HG03442 (cell line): ENCODE data around the gene PIP5KL1.
A peak's percentile ranks its signal among the peaks of the same experiment; 100 is the strongest.

ENCODE experiments used
- ATAC-seq: cut with Tn5 transposase; IDR thresholded peaks from one replicate; pipeline ENCODE4 v1.9.1; 2021; ENCODE audit warnings: mild to moderate bottlenecking, moderate library complexity; ENCODE audit not compliant: unreplicated experiment

Gene PIP5KL1

DNA sequence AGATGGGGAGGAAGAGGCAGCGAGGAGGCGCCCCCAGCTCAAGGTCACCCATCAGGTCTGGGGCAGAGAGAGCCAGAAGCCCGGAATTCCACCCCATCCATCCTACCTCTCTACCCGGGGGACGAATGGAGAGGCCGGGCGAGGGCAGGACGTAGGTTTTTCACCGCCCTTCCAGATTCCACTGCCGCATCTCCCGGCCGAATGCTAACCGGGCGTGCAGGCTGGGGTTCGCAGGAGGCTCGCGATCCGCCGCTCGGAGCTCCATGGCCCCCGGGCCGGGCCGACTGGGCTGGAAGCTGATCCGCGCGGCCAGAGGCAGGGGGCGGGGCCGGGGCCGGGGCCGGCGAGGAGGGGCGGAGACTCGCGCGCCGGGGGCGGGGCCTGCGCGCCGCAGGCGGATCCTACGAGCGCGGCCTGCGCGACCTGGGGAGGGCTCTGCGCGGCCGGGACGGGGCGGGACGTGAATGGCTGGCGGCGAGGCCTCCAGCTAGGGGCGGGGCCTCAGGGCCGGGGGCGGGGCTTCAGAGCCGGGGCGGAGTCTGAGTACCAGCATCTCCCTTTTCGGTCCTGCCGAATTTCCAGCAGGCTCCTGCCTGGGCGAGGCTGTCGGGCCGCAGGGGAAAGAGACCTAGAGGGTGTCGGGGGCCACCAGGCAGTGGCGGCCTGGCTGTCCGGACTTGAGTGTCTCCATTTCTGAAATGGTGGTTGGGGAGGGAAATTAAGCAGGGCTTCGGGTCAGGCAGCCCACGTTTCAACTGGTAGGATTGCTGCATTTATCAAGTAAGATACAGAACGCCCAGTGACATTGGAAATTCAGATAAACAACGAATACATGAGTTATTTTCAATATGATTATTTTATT lies 13.6 kb downstream of the PIP5KL1 start, which contains the start of gene ST6GALNAC4:
ST6GALNAC4 (minus strand) TSS at position 322 of the 862 bp plus-strand sequence. CDS start 622 bp downstream, outside the sequence.
- peak; percentile 77 for ATAC-seq

DNA sequence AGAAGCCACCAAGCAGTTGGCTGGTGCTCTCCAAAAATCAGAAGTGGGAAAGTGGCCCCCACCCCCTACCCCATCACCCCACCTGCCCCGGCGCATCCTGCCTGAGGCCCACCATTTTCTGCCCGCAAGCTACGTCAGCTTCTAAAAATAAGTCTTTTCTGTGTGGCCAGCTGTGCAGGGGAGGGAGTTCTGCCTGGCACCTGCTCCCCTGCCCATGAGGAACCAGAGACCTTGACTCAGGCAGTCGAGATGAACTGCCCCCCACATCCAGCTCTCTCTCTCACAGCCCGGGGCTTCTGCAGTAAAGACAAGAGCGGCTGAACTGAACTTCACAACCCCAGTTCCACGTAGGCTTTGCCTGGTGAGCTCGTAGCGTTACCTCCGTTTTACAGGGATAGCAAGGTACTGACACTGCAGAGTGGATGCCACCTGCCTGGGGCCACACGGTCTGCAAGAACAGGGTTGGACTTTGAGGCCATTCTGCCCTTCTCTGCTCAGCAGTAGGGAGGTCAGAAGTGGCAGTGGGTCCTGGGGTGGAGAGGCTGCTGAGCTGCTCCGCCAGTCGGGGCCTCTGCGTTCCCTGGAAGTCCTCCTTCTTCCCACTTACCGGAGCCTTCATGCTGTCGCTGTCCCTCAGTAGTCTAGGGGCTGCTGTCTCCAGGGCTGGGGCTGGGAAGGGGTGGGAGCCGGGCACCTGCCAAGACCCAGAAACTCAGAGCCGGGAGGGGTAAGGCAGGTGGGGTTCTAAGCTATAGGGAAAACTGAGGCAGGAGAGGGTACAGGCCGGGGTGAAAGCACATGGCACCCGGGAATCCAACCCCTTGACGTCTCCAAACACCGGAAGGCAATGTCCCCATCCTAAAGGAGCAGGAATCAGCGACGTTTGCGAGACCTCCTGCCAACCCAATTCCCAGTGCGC lies 14.5 kb downstream of the PIP5KL1 start:
- ATAC-seq = no peak

DNA sequence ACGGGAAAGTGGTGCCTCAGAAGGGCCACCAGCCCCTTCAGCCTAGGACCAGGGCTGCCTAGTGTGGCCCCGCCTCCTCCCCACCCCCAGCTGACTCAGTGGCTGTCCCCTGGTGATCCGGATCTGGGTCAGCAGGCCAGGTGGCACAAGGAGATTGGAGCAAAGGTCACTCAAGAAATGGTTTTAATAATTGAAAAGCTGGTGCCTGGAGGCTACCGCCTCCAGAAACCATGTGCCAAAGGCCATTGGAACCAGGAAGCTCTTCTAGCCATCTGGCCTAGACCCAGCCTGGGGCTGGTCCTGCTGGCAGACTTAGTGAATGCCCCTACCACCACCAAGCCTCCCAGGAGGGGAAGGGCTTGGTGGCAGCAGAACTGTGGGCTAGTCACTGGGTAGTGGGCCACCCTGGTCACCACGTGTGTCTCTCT lies 15.2 kb downstream of the PIP5KL1 start:
- ATAC-seq = no peak

DNA sequence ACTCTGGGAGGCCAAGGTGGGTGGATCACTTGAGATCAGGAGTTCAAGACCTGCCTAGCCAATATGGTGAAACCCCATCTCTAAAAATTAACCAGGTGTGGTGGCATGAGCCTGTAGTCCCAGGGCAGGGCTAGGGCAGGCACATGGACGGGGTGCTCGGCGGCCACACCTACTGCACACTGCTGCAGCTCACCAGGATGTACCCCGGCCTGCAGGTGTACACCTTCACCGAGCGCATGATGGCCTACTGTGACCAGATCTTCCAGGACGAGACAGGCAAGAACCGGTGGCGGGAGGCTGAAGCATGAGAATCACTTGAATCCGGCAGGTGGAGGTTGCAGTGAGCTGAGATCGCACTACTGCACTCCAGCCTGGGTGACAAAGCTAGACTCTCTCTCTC lies 16.9 kb downstream of the PIP5KL1 start:
- ATAC-seq = no peak

DNA sequence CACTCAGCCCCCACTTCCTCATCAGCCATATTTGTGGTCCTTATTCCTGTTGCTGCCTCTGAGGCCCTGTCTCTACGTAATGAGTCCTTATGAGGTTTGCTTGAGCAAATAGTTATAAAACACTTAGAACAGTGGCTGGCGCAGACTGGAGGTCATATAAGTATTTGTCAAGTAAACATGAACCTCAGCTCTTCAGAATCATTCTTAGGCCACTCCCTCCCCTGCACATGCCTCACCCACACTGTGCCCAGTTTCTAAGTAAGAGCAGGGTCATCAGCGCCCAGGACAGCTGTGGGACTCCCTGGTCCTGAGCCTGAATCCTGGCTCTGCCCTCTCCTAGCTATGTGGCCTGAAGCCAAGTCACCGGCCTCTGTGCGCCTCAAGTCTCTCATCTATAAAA lies 17.7 kb downstream of the PIP5KL1 start:
- ATAC-seq = no peak

DNA sequence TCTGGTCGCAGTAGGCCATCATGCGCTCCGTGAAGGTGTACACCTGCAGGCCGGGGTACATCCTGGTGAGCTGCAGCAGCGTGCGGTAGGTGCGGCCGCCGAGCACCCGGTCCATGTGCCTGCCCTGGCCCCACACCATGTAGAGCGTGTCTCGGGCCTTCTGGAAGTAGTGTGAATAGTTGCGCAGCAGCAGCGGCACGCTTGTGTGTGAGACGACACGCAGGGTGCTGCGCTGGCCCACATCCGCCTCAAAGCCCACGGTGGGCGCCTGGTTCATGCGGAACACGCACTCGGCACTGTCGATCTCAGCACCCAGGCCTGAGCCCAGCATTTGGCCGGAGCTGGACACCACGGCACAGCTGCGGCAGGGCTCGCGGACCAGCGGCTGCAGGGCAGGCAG lies 18.3 kb downstream of the PIP5KL1 start:
- no peak for ATAC-seq

DNA sequence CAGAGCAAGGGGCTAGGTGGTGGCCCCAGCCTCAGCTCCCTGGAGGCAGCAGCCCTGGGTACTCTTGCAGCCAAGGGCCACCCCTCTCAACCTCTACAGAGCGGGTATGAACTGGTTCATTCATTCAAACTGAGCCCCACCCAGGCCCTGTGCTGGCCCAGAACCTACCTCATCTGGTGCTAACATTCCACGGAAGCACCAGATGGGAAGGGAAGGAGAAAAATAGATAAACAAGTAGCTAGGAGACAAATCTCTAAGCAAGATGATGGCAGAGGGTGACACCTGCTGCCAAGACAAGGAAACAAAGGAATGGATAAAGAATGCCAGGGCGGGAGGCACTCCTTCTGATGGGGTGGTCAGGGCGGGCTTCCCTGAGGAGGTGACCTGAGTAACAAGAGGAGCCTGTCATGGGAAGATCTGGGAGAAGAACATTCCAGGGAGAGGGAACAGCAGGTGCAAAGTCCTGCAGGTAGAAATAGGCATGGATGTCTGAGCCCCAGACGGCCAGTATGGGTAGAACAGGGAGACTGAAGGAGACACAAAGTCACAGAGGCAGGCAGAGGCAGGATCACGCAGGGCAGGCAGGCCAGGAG lies 19.9 kb downstream of the PIP5KL1 start:
- ATAC-seq = no peak

DNA sequence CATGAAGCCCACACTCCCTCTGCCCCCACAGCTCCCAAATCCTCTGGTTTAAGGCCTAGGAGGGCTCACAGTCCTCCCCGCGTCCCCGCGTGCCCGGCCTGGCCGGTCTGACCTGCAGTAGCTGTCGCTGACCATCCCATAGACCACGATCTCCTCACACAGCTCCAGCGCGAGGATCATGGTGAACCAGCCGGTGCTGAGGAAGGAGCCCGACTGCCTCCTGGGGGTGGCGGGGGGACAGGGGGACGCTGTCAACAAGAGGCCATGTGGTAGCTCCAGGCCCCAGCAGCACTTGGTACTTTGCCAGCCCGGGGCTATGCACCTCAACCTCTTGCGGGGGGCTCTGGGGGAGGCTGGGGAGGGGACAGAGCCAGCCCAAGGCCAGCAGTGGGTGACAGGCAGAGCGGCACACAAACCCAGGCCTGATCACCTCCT lies 20.7 kb downstream of the PIP5KL1 start:
- no peak for ATAC-seq

DNA sequence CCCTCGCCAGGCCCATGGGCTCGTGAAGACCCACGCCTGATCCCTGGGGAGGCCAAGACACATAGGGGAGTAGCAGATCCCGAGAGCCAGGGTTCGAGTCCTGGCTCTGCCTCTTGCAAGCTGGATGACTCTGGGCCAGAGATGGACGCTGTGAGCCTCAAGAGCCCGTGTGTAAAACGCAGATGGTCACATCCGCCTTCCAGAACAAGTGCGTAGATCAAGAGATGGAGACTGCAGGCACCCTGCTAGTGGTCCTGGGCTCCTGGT lies 22.0 kb downstream of the PIP5KL1 start:
- ATAC-seq = no peak

DNA sequence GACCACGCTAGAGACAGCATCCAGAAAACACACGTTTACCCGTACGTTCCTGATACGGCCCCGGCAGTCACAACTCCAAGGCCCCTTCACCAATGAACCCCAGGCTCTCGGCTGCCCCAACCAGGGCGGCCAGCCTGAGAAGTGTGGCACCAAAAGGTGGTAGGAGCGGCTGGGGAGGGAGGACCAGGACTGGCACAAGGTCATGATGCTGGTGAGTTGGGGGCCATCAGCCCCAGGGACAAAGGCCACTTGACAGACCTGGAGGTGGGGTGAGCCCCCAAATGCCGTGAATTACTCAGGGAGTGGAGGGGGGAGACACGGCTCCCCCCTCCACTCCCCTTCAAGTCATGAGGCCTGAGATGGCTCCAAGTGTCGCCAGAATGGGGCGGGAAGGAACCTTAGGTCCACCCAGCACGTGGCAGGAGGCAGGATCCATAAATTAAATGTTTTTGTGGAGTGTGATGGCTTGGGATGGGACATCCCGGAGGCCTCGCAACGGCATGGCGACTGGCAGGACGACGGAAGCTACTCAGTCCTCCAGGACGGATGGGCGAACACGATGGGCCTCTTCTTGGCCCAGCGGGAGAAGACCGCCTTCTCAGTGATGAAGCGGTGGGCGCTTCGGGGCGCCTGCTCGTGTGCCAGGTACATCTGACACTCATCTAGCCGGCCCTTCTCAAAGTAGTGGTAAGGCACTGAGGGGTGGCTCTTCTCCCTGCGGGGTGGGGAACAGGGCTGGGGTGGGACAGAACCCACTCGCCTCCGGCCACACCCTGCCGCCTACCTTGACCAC lies 22.5 kb downstream of the PIP5KL1 start:
- ATAC-seq = no peak

DNA sequence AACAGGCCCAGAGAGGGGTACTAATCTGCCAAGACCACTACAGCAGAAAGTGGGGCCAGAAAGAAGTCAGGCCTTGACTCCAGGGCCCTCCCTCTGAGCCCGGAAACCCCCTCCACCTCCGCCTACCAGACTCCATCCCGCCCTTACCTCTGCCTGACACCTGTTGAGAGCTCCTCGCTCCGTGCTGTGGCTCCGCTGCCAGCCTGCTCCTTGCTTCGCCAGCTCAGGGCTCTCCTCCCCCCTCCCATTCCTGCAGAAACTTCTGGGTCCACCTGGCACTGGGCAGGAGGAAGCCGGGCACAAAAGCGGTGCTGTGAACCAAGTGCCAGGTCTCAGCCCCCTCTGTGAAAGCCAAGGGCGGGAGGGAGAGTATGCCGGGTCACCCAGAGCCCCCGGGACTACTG lies 24.8 kb downstream of the PIP5KL1 start:
- ATAC-seq = no peak

DNA sequence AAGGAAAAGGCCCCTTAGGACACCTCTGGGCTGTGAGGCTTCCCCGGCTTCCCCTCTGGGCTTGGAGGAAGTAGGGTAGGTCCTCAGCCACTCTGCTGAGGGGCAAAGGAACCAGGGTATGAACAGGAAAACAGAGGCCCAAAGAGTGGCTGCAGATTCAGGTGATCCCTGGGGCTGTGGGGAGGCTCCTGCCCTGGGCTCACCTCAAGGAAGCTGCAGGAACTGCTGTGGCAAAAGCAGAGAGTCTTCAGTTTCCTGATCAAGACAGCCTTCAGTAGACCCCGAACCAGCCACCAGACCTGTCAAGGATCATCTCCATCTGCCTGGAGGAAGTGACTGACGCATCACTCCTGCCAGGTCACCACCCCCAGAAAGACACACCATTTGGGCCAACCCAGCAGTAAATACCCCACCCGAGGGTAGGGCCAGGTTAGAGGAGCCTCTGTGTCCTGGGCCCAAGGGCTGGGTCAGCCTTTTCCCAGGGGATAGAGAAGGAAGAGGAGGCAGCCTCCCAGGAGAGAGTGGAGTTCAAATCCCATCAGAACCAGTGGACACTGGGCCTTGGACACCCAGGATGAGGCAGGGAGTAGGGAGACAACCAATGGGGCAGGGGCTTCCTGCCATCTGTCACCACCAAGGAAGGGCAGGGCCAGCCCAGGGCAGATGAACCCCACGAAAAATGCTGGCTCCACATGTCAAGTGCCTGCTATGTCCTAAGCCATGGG lies 25.4 kb downstream of the PIP5KL1 start:
- ATAC-seq = no peak

DNA sequence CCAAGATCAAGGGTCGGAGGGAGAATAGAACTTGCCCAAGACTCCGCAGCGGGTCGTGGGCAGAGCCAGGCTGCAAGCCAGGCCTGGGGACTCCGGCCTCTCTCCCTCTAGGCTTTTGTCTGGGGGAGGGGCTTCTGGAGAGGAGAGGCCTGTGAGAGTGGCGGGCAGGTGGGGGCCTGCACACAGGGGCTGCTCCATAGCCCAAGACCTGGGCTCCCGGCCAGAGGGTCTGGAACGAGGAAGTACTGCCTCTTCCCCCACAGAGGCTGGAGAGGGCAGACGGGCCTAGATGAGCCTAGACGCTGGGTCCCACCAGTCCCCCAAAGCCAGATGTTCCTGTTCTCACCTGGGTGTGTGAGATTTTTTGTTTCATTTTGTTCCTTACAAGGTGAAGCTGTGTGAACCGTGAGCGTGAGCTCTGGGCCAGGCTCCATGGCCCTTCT lies 26.0 kb downstream of the PIP5KL1 start:
- no peak for ATAC-seq

DNA sequence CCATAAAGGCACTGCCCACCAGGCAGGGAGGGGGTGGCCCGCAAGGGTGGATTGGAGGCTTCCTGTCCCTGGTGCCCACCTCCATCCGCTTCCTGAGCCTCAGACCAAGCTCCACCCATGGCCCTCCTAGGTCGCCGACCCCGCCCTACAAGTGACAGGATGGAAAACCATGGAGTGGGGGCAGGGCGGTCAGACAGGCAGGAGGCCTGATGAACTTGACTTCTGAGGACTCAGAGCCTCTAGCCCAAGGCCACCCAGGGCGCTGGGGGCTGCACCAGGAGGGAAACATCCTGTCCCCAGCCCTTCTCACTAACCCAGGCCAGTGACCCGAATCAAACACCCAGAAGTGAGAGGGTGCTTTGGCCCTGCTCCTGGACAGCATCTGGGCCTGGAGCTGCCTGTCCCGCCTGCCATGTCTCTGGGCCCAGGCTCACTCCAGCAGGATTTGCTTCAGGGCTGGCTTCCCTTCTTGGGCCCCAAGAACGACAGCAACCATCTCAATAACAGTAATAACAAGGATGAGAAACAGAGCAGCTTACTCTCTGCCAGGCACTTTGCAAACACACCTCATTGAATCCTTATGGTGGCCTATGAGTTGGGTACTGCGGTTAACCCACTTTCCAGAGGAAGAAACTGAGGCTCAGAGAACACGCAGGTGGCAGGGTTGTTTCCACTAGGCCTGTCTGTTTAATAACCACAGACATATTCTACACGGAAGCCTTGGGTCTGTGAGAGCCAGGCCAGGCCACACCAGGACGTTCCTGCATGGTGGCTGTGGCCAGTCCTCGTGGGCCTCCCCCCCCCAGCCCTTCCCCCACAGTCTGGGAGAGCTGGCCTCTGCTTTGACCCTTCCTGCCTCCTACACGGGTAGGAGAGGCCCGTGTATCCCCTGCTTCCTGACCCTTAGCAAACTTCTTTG lies 26.8 kb downstream of the PIP5KL1 start:
- ATAC-seq = no peak

DNA sequence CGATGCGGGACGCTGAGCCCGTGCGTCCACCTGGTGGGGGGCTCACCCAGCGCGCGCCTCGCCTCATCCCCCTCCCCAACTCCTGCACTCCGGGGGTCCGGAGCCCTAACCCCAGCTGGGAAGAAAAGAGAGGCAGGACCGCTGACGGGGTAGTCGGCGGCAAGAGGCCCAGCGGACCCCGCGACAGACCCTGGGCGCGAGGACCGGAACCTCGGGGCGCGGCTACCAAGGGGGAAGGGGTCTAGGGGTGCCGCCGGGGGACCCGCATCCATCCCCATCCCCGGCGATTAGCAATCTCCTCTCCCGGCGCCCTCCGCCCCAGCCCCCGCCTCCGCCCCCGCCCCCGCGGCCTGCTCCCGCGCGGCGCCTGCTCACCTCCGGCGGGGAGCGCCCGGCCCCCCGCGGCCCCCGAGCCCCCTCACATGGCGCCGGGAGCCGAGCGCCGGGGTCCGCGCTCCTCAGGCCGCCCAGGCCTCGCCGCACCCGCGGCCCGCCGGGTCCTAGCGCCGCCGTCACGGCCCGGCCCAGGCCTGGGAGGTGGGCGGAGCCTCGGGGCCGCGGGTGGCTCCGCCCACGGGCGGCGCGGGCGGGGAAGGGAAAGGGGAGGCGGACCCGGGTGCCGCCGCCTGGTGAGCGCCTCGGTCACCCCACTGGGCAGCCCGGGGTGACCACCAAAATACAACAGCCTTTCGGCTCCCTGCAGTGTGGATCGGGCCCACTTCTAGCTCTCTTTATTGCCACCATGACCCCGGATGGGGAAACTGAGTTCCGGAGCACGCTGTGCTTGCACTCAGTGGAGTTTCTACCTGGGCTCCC lies 31.2 kb downstream of the PIP5KL1 start, which contains the start of gene ST6GALNAC6:
ST6GALNAC6 (minus strand) TSS at position 476 of the 816 bp plus-strand sequence. CDS start 1,622 bp downstream, outside the sequence.
- peak; percentile 54 for ATAC-seq

DNA sequence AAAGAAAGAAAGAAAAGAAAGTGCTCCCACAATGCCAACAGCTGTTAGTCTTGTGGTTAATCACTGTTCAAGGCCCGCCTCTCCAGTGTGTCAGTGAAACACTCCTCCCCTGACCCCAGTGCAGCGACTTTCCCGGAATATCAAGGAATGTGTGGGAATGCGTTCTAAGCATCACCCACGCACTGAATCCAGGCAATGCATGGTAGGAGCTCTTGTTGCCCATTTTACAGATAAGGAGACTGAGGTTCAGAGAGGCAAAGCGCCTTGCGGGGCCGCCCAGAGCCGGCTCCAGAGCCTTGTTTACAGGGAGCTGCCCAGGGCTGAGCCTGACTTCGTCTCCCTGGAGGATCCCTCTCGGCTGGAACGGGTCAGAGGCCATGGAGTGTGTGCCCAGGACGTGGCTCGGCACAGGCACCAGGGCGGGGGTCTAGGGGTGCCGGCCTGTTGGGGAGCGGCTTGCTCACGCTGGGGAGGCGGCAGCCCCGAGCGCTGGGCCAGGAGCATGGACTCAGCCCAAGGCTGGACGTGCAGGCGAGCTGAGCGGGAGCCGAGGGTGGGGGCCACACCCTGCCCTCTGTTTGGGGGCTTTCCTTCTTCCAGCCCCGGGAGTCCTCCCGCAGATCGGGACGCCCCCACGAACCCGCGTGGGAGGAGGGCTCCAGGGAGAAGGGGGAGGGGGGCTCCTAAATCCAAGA lies 32.0 kb downstream of the PIP5KL1 start:
- ATAC-seq = peak; percentile 4

DNA sequence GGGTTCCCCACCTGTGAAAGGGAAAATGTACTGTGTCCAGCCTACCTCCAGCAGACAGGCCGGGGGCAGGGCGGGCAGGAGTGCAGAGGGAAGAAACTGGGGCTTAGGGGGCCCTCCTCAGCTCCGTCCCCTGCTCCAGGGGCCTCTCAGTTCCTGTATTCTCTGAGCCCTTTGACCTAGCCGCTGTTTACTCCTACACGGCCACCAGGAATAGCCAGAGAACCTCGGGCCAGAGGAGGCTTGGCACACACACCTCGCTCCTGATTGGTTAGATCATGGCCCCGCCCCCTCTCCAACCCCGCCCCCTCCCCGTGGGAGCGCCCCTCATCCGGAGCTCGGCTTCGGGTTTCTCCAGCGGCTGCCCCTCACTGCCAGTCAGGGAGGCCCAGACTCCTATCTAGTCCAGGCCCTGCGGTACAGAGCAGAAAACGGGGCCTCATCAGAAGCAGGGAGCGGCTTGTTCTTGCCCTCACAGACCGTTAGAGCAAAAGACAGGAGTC lies 33.3 kb downstream of the PIP5KL1 start:
- ATAC-seq = no peak
